GM12878 (cell line): ENCODE data around the gene ATG101. TPM values are rescaled to one million over a fixed set of nuclear protein-coding genes. Genes with fewer than 3 reads are reported as not detected.
A peak's percentile ranks its signal among the peaks of the same experiment; 100 is the strongest.

Experiments
- ATF7 ChIP-seq: fragments of 450-650 bp; IDR thresholded peaks from 2 replicates; pipeline ENCODE4 v1.6.1; 2016; ENCODE audit warnings: low read depth, mild to moderate bottlenecking
- BMI1 ChIP-seq: fragments of 450-650 bp; IDR thresholded peaks from 2 replicates; pipeline ENCODE4 v1.6.1; 2016; ENCODE audit warnings: mild to moderate bottlenecking, moderate library complexity, borderline replicate concordance
- DPF2 ChIP-seq: fragments of 450-650 bp; IDR thresholded peaks from 2 replicates; pipeline ENCODE4 v1.6.1; 2017; ENCODE audit warnings: mild to moderate bottlenecking
- FOXM1 ChIP-seq: IDR thresholded peaks from 2 replicates; pipeline ENCODE4 v1.6.1; 2012; ENCODE audit warnings: low read depth, mild to moderate bottlenecking, inconsistent platforms, low read length, moderate library complexity
- HDGF ChIP-seq: fragments of 450-650 bp; IDR thresholded peaks from 2 replicates; pipeline ENCODE4 v1.6.1; 2016; ENCODE audit warnings: antibody characterized with exemption
- JUNB ChIP-seq: IDR thresholded peaks from 2 replicates; pipeline ENCODE4 v1.6.1; 2016; ENCODE audit warnings: antibody characterized with exemption, mild to moderate bottlenecking
- MEF2A ChIP-seq: IDR thresholded peaks from 2 replicates; pipeline ENCODE4 v1.6.1; 2011; ENCODE audit warnings: low read depth, mild to moderate bottlenecking, low read length, moderate library complexity; ENCODE audit not compliant: insufficient read depth
- MTA2 ChIP-seq: fragments of 450-650 bp; IDR thresholded peaks from 2 replicates; pipeline ENCODE4 v1.6.1; 2016; ENCODE audit warnings: low read depth, mild to moderate bottlenecking, moderate library complexity
- NFIC ChIP-seq: IDR thresholded peaks from 2 replicates; pipeline ENCODE4 v1.6.1; 2012; ENCODE audit warnings: low read depth, mild to moderate bottlenecking, inconsistent platforms, low read length, moderate library complexity
- NFYA ChIP-seq: IDR thresholded peaks from 2 replicates; pipeline ENCODE4 v1.6.1; 2011; ENCODE audit warnings: low read depth, mild to moderate bottlenecking, low read length, improper control_type of control experiment, borderline replicate concordance
- PML ChIP-seq: IDR thresholded peaks from 2 replicates; pipeline ENCODE4 v1.6.1; 2012; ENCODE audit warnings: low read length, inconsistent platforms
- RFX5 ChIP-seq: IDR thresholded peaks from 2 replicates; pipeline ENCODE4 v1.6.1; 2011; ENCODE audit warnings: low read depth, low read length, improper control_type of control experiment
- SREBF2 ChIP-seq: IDR thresholded peaks from 2 replicates; pipeline ENCODE4 v1.6.1; 2012; ENCODE audit warnings: mild to moderate bottlenecking, low read length
- STAT3 ChIP-seq: IDR thresholded peaks from 2 replicates; pipeline ENCODE4 v1.6.1; 2011; ENCODE audit warnings: low read depth, low read length, improper control_type of control experiment
- TCF7 ChIP-seq: IDR thresholded peaks from 2 replicates; pipeline ENCODE4 v1.6.1; 2014; ENCODE audit warnings: antibody characterized with exemption, borderline replicate concordance
- ZBTB33 ChIP-seq: fragments of 450-650 bp; IDR thresholded peaks from 2 replicates; pipeline ENCODE4 v1.6.1; 2017; ENCODE audit warnings: mild to moderate bottlenecking
- polyA plus RNA-seq, 11 experiments: library from polyadenylated mRNA; depleted of rRNA in 4 of 11; unstranded in 6 of 11; stranded (reverse) in 5 of 11; fragments of >200 nt; fragmentation: Nextera tagmentation in 4 of 11; fragmentation: Illumina TruSeq in 1 of 11; extraction: Ambion mirVana in 4 of 11; extraction: Trizol in 1 of 11; gene quantifications; 1 replicate in 1 of 11; 2 replicates in 10 of 11; pipeline versions ENCODE4 v1.2.1 to v1.2.3, GENCODE V29; 2011 to 2016; ENCODE audit warnings: inconsistent platforms in 2 of 11, missing spikeins in 2 of 11, low read depth in 1 of 11
- total RNA-seq, 4 experiments: library from RNA; depleted of rRNA in 3 of 4; stranded (reverse); fragments of >200 nt in 3 of 4; fragmentation: Illumina TruSeq in 1 of 4; extraction: Trizol in 1 of 4; gene quantifications; 2 replicates each; pipeline versions ENCODE4 v1.2.1 to v1.2.3, GENCODE V29; 2013 to 2021
- TF ChIP-seq, protein P1 (sequence below): fragments of 450-650 bp; IDR thresholded peaks from 2 replicates; pipeline ENCODE4 v1.6.1; 2016; ENCODE audit warnings: mild to moderate bottlenecking
- TF ChIP-seq, protein P2 (sequence below): fragments of 450-650 bp; formaldehyde crosslinking; IDR thresholded peaks from 2 replicates; pipeline ENCODE4 v1.4.0; 2020; ENCODE audit warnings: mild to moderate bottlenecking, moderate library complexity
- TF ChIP-seq, protein P3 (sequence below): fragments of 450-650 bp; IDR thresholded peaks from 2 replicates; pipeline ENCODE4 v1.6.1; 2016; ENCODE audit warnings: mild to moderate bottlenecking
- TF ChIP-seq, protein P4 (sequence below): fragments of 450-650 bp; IDR thresholded peaks from 2 replicates; pipeline ENCODE4 v1.6.1; 2017; ENCODE audit warnings: antibody characterized with exemption, mild to moderate bottlenecking, moderate library complexity

ATG101 gene
- total and polyA plus RNA-seq, 10 of the 15 experiments (the other 5 are each of a cell fraction or from before 2014, with no cell fraction given) = 2.7 to 49.8 (median 35.3) TPM

DNA sequence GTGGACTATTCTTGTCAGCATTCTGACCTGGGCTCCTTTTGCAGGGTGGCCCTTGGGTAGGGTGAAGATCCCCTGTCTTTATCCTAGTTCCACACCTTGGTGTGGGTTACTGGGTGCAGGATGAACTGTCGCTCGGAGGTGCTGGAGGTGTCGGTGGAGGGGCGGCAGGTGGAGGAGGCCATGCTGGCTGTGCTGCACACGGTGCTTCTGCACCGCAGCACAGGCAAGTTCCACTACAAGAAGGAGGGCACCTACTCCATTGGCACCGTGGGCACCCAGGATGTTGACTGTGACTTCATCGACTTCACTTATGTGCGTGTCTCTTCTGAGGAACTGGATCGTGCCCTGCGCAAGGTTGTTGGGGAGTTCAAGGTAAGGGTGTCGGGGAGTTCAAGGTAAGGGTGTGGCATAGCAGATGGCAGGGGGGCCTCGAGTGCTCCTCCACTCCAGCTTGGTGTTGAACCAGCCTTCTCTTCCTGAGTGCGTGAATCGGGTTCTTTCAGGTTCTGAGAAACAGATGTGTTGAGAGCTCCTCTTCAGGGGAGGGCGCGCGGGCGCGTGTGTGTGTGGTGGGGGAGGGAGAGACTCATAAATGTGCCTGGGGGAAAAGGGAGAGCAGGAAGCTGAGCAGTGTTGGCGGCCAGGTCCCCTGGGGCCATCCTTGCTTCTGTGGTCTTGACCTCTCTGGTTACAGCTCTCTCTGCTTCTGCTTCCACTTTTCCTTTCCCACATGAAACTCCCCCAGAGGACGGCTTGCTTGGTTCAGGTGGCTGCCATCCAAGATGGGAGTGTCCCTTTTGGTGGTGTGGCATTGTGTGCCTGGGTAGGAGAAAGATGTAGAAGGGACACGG, 4.0 kb downstream of the ATG101 start (continued):
- TF ChIP-seq STAT3 (no peak), SREBF2 (no peak), ATF7 (0 out of 2 replicates have a peak, but pooled peaks have one; percentile 17), BMI1 (no peak), TCF7 (no peak), NFIC (no peak), HDGF (no peak), FOXM1 (no peak), PML (no peak), JUNB (no peak), DPF2 (no peak), ZBTB33 (no peak), RFX5 (no peak), MTA2 (peak; percentile 38; the same call in 1 of the 2 replicates), MEF2A (no peak), NFYA (no peak)
- TF ChIP-seq, protein P1, sequence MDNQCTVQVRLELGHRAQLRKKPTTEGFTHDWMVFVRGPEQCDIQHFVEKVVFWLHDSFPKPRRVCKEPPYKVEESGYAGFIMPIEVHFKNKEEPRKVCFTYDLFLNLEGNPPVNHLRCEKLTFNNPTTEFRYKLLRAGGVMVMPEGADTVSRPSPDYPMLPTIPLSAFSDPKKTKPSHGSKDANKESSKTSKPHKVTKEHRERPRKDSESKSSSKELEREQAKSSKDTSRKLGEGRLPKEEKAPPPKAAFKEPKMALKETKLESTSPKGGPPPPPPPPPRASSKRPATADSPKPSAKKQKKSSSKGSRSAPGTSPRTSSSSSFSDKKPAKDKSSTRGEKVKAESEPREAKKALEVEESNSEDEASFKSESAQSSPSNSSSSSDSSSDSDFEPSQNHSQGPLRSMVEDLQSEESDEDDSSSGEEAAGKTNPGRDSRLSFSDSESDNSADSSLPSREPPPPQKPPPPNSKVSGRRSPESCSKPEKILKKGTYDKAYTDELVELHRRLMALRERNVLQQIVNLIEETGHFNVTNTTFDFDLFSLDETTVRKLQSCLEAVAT = peak; percentile 85
- TF ChIP-seq, protein P2, sequence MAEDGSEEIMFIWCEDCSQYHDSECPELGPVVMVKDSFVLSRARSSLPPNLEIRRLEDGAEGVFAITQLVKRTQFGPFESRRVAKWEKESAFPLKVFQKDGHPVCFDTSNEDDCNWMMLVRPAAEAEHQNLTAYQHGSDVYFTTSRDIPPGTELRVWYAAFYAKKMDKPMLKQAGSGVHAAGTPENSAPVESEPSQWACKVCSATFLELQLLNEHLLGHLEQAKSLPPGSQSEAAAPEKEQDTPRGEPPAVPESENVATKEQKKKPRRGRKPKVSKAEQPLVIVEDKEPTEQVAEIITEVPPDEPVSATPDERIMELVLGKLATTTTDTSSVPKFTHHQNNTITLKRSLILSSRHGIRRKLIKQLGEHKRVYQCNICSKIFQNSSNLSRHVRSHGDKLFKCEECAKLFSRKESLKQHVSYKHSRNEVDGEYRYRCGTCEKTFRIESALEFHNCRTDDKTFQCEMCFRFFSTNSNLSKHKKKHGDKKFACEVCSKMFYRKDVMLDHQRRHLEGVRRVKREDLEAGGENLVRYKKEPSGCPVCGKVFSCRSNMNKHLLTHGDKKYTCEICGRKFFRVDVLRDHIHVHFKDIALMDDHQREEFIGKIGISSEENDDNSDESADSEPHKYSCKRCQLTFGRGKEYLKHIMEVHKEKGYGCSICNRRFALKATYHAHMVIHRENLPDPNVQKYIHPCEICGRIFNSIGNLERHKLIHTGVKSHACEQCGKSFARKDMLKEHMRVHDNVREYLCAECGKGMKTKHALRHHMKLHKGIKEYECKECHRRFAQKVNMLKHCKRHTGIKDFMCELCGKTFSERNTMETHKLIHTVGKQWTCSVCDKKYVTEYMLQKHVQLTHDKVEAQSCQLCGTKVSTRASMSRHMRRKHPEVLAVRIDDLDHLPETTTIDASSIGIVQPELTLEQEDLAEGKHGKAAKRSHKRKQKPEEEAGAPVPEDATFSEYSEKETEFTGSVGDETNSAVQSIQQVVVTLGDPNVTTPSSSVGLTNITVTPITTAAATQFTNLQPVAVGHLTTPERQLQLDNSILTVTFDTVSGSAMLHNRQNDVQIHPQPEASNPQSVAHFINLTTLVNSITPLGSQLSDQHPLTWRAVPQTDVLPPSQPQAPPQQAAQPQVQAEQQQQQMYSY (CRISPR knock-in tag) = no peak
- TF ChIP-seq, protein P3, sequence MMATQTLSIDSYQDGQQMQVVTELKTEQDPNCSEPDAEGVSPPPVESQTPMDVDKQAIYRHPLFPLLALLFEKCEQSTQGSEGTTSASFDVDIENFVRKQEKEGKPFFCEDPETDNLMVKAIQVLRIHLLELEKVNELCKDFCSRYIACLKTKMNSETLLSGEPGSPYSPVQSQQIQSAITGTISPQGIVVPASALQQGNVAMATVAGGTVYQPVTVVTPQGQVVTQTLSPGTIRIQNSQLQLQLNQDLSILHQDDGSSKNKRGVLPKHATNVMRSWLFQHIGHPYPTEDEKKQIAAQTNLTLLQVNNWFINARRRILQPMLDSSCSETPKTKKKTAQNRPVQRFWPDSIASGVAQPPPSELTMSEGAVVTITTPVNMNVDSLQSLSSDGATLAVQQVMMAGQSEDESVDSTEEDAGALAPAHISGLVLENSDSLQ = no peak
- TF ChIP-seq, protein P4, sequence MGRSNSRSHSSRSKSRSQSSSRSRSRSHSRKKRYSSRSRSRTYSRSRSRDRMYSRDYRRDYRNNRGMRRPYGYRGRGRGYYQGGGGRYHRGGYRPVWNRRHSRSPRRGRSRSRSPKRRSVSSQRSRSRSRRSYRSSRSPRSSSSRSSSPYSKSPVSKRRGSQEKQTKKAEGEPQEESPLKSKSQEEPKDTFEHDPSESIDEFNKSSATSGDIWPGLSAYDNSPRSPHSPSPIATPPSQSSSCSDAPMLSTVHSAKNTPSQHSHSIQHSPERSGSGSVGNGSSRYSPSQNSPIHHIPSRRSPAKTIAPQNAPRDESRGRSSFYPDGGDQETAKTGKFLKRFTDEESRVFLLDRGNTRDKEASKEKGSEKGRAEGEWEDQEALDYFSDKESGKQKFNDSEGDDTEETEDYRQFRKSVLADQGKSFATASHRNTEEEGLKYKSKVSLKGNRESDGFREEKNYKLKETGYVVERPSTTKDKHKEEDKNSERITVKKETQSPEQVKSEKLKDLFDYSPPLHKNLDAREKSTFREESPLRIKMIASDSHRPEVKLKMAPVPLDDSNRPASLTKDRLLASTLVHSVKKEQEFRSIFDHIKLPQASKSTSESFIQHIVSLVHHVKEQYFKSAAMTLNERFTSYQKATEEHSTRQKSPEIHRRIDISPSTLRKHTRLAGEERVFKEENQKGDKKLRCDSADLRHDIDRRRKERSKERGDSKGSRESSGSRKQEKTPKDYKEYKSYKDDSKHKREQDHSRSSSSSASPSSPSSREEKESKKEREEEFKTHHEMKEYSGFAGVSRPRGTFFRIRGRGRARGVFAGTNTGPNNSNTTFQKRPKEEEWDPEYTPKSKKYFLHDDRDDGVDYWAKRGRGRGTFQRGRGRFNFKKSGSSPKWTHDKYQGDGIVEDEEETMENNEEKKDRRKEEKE = no peak
